Prostate gland (tissue), 2 donors: Measurements from ENCODE around the gene CAPNS1. TPM values are rescaled to one million over a fixed set of nuclear protein-coding genes. Genes with fewer than 3 reads are reported as not detected.

ENCODE experiments used
- DNase-seq: peaks from one replicate; pipeline ENCODE4 v3.0.0-alpha.2; 2019; ENCODE audit warnings: low spot score
- H3K27ac ChIP-seq, 2 donors: fragments of 200-600 bp; sonication (generic); 2 replicates each; pipeline ENCODE4 v1.5.1; 2017 to 2019
- H3K27me3 ChIP-seq: fragments of 200-600 bp; sonication (generic); replicated peaks from 2 replicates; pipeline ENCODE4 v1.5.1; 2019; ENCODE audit not compliant: insufficient read depth
- H3K36me3 ChIP-seq, 2 donors: fragments of 200-600 bp; sonication (generic); 1 replicate in 1 of 2; 2 replicates in 1 of 2; pipeline versions ENCODE4 v1.5.1 to v1.8.1; 2017 to 2019
- H3K4me1 ChIP-seq: fragments of 200-600 bp; sonication (generic); replicated peaks from 2 replicates; pipeline ENCODE4 v1.5.1; 2019
- H3K4me3 ChIP-seq, 2 donors: fragments of 200-600 bp; sonication (generic); 2 replicates each; pipeline ENCODE4 v1.5.1; 2017 to 2019
- H3K9me3 ChIP-seq: fragments of 200-600 bp; sonication (generic); 2 replicates; pipeline ENCODE4 v1.5.1; 2017
- POLR2A ChIP-seq: fragments of 450-650 bp; IDR thresholded peaks from one replicate; pipeline ENCODE4 v1.6.1; 2016; ENCODE audit warnings: antibody characterized with exemption, mild to moderate bottlenecking
- POLR2AphosphoS5 ChIP-seq: sonication (generic); formaldehyde crosslinking; IDR thresholded peaks from one replicate; pipeline ENCODE4 v1.6.1; 2017; ENCODE audit warnings: antibody characterized with exemption
- WGBS: methylation state at CpG from one replicate; pipeline ENCODE4 v1.1.5; 2018; 5-methylcytosine and 5-hydroxymethylcytosine counted together
- intact Hi-C: fragments of 100-400 bp; cut with DNase I; formaldehyde crosslinking; loops from one replicate; pipeline ENCODE4 v1.14.2; 2022
- total RNA-seq, 2 donors: library from RNA; depleted of rRNA; stranded (reverse); fragments of >200 nt; gene quantifications; one replicate each; pipeline ENCODE4 v1.1.0, GENCODE V29; 2016
- TF ChIP-seq, protein P1 (sequence below), 4 experiments: fragments of 200-600 bp in 2 of 4; fragments of 450-650 bp in 2 of 4; sonication (generic) in 2 of 4; IDR thresholded peaks; 1 replicate in 3 of 4; 2 replicates in 1 of 4; pipeline ENCODE4 v1.5.1; 2016 to 2019; ENCODE audit warnings: antibody characterized with exemption in 4 of 4, mild to moderate bottlenecking in 2 of 4, moderate library complexity in 2 of 4

Gene CAPNS1
- total RNA-seq, 2 donors from 2014 or later: 168 to 196 TPM

DNA sequence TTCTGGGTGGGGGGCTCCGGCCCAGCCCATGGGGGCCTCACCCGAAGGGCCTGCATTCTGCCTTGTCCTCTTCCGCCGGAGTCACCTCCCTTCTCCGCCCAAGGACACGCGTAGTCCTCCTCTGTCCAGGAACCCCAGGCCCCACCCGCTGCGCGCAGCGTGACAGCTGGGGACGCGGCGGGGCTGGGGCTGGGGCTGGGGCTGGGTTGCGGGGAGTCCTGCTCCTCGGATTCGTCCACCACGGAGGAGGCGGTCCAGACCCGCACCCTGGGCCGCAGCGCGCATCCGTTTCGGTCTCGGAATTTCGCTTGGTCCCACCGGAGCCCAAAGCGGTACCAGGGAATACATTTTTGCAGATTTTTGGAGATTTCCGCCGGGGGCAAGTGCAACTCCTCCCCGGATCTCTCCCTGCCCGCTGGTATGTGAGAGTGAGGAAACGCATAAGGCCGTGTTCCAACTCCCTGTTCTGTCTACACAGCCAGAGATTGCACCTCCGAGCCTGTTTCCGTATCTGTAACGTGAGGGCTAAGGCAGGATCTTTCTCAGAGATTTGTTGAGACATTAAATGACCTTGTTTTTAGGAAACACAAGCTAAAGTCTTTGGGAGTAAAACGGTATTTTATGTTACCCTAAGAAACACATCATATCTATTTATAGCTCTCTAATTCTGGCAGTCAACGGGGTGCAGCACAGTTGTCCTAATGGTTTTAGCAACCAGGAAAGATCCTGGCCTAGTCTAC is 12.7 kb downstream of the CAPNS1 start, which contains the start of gene COX7A1:
TSS of gene COX7A1 (minus strand) at position 96 of the 740 bp plus-strand sequence. CDS start at position 56, 40 bp downstream.
- Histone ChIP-seq H3K4me1 (no peaks in the 10 kb centered on the region), H3K9me3 (no peaks in the 10 kb centered on the region), H3K27me3 (no peaks in the 10 kb centered on the region), H3K4me3 (peak within 1 kb of the TSS; percentile 32 to 35), H3K36me3 (peaks cover 3 to 9% of the 10 kb centered on the region in 2 donors), H3K27ac (peak within 1 kb of the TSS; percentile 77 to 86)
- no peak for DNase-seq
- 59% methylated on average over 39 of the region's 40 CpGs for WGBS
- intact Hi-C loops: no loop called here
- TF ChIP-seq POLR2A: no peak
- TF ChIP-seq, protein P1, sequence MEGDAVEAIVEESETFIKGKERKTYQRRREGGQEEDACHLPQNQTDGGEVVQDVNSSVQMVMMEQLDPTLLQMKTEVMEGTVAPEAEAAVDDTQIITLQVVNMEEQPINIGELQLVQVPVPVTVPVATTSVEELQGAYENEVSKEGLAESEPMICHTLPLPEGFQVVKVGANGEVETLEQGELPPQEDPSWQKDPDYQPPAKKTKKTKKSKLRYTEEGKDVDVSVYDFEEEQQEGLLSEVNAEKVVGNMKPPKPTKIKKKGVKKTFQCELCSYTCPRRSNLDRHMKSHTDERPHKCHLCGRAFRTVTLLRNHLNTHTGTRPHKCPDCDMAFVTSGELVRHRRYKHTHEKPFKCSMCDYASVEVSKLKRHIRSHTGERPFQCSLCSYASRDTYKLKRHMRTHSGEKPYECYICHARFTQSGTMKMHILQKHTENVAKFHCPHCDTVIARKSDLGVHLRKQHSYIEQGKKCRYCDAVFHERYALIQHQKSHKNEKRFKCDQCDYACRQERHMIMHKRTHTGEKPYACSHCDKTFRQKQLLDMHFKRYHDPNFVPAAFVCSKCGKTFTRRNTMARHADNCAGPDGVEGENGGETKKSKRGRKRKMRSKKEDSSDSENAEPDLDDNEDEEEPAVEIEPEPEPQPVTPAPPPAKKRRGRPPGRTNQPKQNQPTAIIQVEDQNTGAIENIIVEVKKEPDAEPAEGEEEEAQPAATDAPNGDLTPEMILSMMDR (IDR thresholded peaks at IDR 0.05): no peak
- peak; percentile 25 for TF ChIP-seq POLR2AphosphoS5

DNA sequence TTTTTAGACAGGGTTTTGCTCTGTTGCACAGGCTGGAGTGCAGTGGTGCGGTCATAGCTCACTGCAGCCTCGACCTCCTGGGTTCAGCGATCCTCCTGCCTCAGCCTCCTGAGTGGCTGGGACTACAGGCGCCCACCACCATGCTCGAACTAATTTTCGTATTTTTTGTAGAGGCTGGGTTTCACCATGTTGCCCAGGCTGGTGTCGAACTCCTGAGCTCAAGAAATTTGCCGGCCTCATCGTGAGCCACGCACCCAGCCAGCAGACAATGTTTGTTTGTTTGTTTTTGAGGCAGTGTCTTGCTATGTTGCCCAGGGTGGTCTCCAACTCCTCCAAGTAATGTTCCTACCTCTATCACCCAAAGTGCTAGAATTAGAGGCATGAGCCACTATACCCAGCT is 13.3 kb downstream of the CAPNS1 start:
- no peaks in the 10 kb centered on the region for H3K27me3 ChIP-seq
- 90% methylated on average over 10 of the region's 10 CpGs for WGBS
- H3K4me1 ChIP-seq: no peaks in the 10 kb centered on the region
- TF ChIP-seq, protein P1 (IDR thresholded peaks at IDR 0.05): no peak
- TF ChIP-seq POLR2AphosphoS5: no peak
- TF ChIP-seq POLR2A: no peak
- no peaks in the 10 kb centered on the region for H3K9me3 ChIP-seq
- no peak for DNase-seq
- H3K36me3 ChIP-seq: peaks cover 3 to 9% of the 10 kb centered on the region in 2 donors
- intact Hi-C loops: no loop called here
- H3K4me3 ChIP-seq: no peak overlapping the region
- H3K27ac ChIP-seq: peak overlapping the region; percentile 77 to 86

DNA sequence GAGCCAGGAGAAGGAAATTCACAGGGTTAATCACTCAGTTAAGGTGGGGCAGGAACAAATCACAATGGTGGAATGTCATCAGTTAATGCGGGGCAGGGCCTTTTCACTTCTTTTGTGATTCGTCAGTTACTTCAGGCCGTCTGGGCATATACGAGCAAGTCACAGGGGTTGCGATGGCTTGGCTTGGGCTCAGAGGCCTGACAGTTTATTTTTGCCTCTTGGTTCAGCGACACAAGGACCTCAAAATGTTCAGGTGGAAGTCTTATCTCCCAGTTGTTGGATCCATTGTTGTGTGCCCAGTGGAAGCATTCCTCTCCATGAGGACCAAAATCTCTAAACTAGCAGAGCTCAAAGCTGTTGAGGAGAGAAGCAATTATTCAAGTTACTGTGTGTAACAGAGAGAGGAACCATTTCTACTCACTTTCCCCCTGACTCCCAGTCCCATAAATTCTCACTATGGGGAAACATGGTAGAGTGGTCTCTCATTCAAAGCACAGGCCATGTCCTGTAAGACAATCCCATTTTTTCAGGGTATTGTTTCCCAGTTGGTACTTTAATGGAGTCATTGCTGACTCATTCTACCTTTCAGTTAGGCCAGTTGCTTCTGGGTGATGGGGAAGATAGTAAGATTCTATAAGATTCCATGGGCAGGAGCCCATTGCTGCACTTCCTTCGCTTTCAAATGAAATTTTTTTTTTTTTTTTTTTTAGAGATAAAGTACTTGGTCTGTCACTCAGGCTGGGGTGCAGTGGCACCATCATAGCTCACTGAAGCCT is 21.1 kb downstream of the CAPNS1 start:
- no peaks in the 10 kb centered on the region for H3K36me3 ChIP-seq
- no peak overlapping the region for H3K27ac ChIP-seq
- no peak for DNase-seq
- 81% methylated on average over 7 of the region's 7 CpGs for WGBS
- H3K9me3 ChIP-seq: no peaks in the 10 kb centered on the region
- intact Hi-C loops: no loop called here
- TF ChIP-seq, protein P1 (IDR thresholded peaks at IDR 0.05): no peak
- TF ChIP-seq POLR2A (no peak), POLR2AphosphoS5 (no peak)
- no peaks in the 10 kb centered on the region for H3K27me3 ChIP-seq
- H3K4me1 ChIP-seq: no peaks in the 10 kb centered on the region
- no peak overlapping the region for H3K4me3 ChIP-seq

DNA sequence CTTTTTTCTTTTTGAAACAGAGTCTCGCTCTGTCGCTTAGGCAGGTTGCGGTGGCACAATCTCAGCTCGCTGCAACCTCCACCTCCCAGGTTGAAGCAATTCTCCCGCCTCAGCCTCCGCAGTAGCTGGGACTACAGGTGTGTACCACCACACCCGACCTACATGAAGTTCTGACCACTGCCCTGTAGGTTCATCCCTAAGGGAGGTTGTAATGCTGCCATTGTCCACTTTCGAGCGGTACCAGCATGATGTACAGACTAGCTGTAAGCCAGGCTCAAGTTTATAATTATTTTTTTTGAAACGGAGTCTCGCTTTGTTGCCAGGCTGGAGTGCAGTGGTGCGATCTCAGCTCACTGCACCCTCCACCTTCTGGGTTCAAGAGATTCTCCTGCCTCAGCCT is 23.9 kb downstream of the CAPNS1 start:
- TF ChIP-seq POLR2A (no peak), POLR2AphosphoS5 (no peak)
- TF ChIP-seq, protein P1 (IDR thresholded peaks at IDR 0.05): no peak
- H3K9me3 ChIP-seq: no peaks in the 10 kb centered on the region
- H3K4me1 ChIP-seq: no peaks in the 10 kb centered on the region
- no peak overlapping the region for H3K4me3 ChIP-seq
- WGBS: 95% methylated on average over 12 of the region's 12 CpGs
- H3K27ac ChIP-seq: no peak overlapping the region
- H3K27me3 ChIP-seq: no peaks in the 10 kb centered on the region
- no peak for DNase-seq
- H3K36me3 ChIP-seq: no peaks in the 10 kb centered on the region
- intact Hi-C loops: no loop called here
